Measurements from ENCODE around the gene HIGD1C. TPM values are rescaled to one million over a fixed set of nuclear protein-coding genes. Genes with fewer than 3 reads are reported as not detected.

HIGD1C gene
- total RNA-seq, 1 experiment from 2014 or later = not detected

- no peak overlapping the region for H3K27ac ChIP-seq (ENCODE audit: low read length)
- H3K36me3 ChIP-seq (ENCODE audit: insufficient read depth, low read length) = peaks cover 23% of the 10 kb centered on the region; the same call in 1 of the 2 replicates
- H2AFZ ChIP-seq (ENCODE audit: low read length) = no peak overlapping the region
- H3K4me2 ChIP-seq (ENCODE audit: low read depth, low read length, poor library complexity, severe bottlenecking) = no peak overlapping the region
- no peaks in the 10 kb centered on the region for H4K20me1 ChIP-seq (ENCODE audit: insufficient read depth, low read depth, low read length)
- H3K4me3 ChIP-seq (ENCODE audit: low read length) = no peak overlapping the region
- DNase-seq = no peak
- H3K9me3 ChIP-seq (ENCODE audit: low read length) = no peaks in the 10 kb centered on the region
- no peaks in the 10 kb centered on the region for H3K27me3 ChIP-seq (ENCODE audit: low read length)
- peaks cover 9% of the 10 kb centered on the region for H3K4me1 ChIP-seq (ENCODE audit: low read length)
- no peaks in the 10 kb centered on the region for H3K9me2 ChIP-seq (replicated peaks; ENCODE audit: insufficient read depth, low read length)
- H3K9ac ChIP-seq (ENCODE audit: low read length) = no peak overlapping the region
- peaks cover 25% of the 10 kb centered on the region for H3K79me2 ChIP-seq (ENCODE audit: low read length)
Observed at GRCh38 chr12:51004504-51004903, 52.2 kb downstream of the HIGD1C start.

- Histone ChIP-seq H3K27ac (ENCODE audit: low read length) (no peak overlapping the region), H4K20me1 (ENCODE audit: insufficient read depth, low read depth, low read length) (no peaks in the 10 kb centered on the region), H3K9ac (ENCODE audit: low read length) (no peak overlapping the region), H3K4me2 (ENCODE audit: low read depth, low read length, poor library complexity, severe bottlenecking) (no peak overlapping the region), H3K27me3 (ENCODE audit: low read length) (no peaks in the 10 kb centered on the region), H3K9me2 (replicated peaks; ENCODE audit: insufficient read depth, low read length) (no peaks in the 10 kb centered on the region), H3K79me2 (ENCODE audit: low read length) (peaks cover 31% of the 10 kb centered on the region), H3K36me3 (ENCODE audit: insufficient read depth, low read length) (peaks cover 22% of the 10 kb centered on the region; the same call in 1 of the 2 replicates), H2AFZ (ENCODE audit: low read length) (no peak overlapping the region), H3K9me3 (ENCODE audit: low read length) (no peaks in the 10 kb centered on the region), H3K4me1 (ENCODE audit: low read length) (peaks cover 11% of the 10 kb centered on the region), H3K4me3 (ENCODE audit: low read length) (no peak overlapping the region)
- DNase-seq = no peak
Observed at GRCh38 chr12:51005030-51005429, 52.7 kb downstream of the HIGD1C start.

- Histone ChIP-seq H3K9me3 (ENCODE audit: low read length) (no peaks in the 10 kb centered on the region), H3K4me3 (ENCODE audit: low read length) (no peak overlapping the region), H3K4me1 (ENCODE audit: low read length) (peaks cover 11% of the 10 kb centered on the region), H2AFZ (ENCODE audit: low read length) (no peak overlapping the region), H3K27me3 (ENCODE audit: low read length) (no peaks in the 10 kb centered on the region), H3K9me2 (replicated peaks; ENCODE audit: insufficient read depth, low read length) (no peaks in the 10 kb centered on the region), H3K36me3 (ENCODE audit: insufficient read depth, low read length) (peaks cover 17% of the 10 kb centered on the region; the same call in 1 of the 2 replicates), H3K27ac (ENCODE audit: low read length) (no peak overlapping the region), H3K4me2 (ENCODE audit: low read depth, low read length, poor library complexity, severe bottlenecking) (no peak overlapping the region), H4K20me1 (ENCODE audit: insufficient read depth, low read depth, low read length) (no peaks in the 10 kb centered on the region), H3K79me2 (ENCODE audit: low read length) (peaks cover 37% of the 10 kb centered on the region), H3K9ac (ENCODE audit: low read length) (no peak overlapping the region)
- DNase-seq = no peak
Observed at GRCh38 chr12:51005671-51006070, 53.3 kb downstream of the HIGD1C start.

GRCh38 chr12:51008329-51009055 lies 56.1 kb downstream of the HIGD1C start:
- Histone ChIP-seq H3K4me1 (ENCODE audit: low read length) (peaks cover 21% of the 10 kb centered on the region), H3K9ac (ENCODE audit: low read length) (no peak overlapping the region), H3K79me2 (ENCODE audit: low read length) (peaks cover 61% of the 10 kb centered on the region), H3K4me3 (ENCODE audit: low read length) (no peak overlapping the region), H3K4me2 (ENCODE audit: low read depth, low read length, poor library complexity, severe bottlenecking) (no peak overlapping the region), H3K9me2 (replicated peaks; ENCODE audit: insufficient read depth, low read length) (no peaks in the 10 kb centered on the region), H3K27me3 (ENCODE audit: low read length) (no peaks in the 10 kb centered on the region), H3K27ac (ENCODE audit: low read length) (no peak overlapping the region), H3K36me3 (ENCODE audit: insufficient read depth, low read length) (peaks cover 17% of the 10 kb centered on the region; the same call in 1 of the 2 replicates), H3K9me3 (ENCODE audit: low read length) (no peaks in the 10 kb centered on the region), H2AFZ (ENCODE audit: low read length) (no peak overlapping the region), H4K20me1 (ENCODE audit: insufficient read depth, low read depth, low read length) (no peaks in the 10 kb centered on the region)
- no peak for DNase-seq

- no peak for DNase-seq
- H4K20me1 ChIP-seq (ENCODE audit: insufficient read depth, low read depth, low read length) = no peaks in the 10 kb centered on the region
- no peaks in the 10 kb centered on the region for H3K9me3 ChIP-seq (ENCODE audit: low read length)
- H3K27ac ChIP-seq (ENCODE audit: low read length) = no peak overlapping the region
- H3K9me2 ChIP-seq (replicated peaks; ENCODE audit: insufficient read depth, low read length) = no peaks in the 10 kb centered on the region
- no peak overlapping the region for H3K9ac ChIP-seq (ENCODE audit: low read length)
- H2AFZ ChIP-seq (ENCODE audit: low read length) = no peak overlapping the region
- peaks cover 23% of the 10 kb centered on the region for H3K4me1 ChIP-seq (ENCODE audit: low read length)
- no peak overlapping the region for H3K4me2 ChIP-seq (ENCODE audit: low read depth, low read length, poor library complexity, severe bottlenecking)
- no peak overlapping the region for H3K4me3 ChIP-seq (ENCODE audit: low read length)
- H3K27me3 ChIP-seq (ENCODE audit: low read length) = no peaks in the 10 kb centered on the region
- H3K36me3 ChIP-seq (ENCODE audit: insufficient read depth, low read length) = peaks cover 13% of the 10 kb centered on the region; the same call in 1 of the 2 replicates
- peaks cover 63% of the 10 kb centered on the region for H3K79me2 ChIP-seq (ENCODE audit: low read length)
Observed at GRCh38 chr12:51009056-51009440, 56.7 kb downstream of the HIGD1C start.

GRCh38 chr12:51011955-51012354 lies 59.6 kb downstream of the HIGD1C start:
- no peak for DNase-seq
- Histone ChIP-seq H3K4me2 (ENCODE audit: low read depth, low read length, poor library complexity, severe bottlenecking) (no peak overlapping the region), H3K9me3 (ENCODE audit: low read length) (no peaks in the 10 kb centered on the region), H3K36me3 (ENCODE audit: insufficient read depth, low read length) (0 out of 2 replicates have a peak, but pooled peaks cover 6% of the 10 kb centered on the region), H3K4me3 (ENCODE audit: low read length) (no peak overlapping the region), H3K9ac (ENCODE audit: low read length) (no peak overlapping the region), H3K27me3 (ENCODE audit: low read length) (no peaks in the 10 kb centered on the region), H3K79me2 (ENCODE audit: low read length) (peaks cover 81% of the 10 kb centered on the region), H3K27ac (ENCODE audit: low read length) (no peak overlapping the region), H2AFZ (ENCODE audit: low read length) (no peak overlapping the region), H3K4me1 (ENCODE audit: low read length) (peaks cover 23% of the 10 kb centered on the region), H3K9me2 (replicated peaks; ENCODE audit: insufficient read depth, low read length) (no peaks in the 10 kb centered on the region), H4K20me1 (ENCODE audit: insufficient read depth, low read depth, low read length) (no peaks in the 10 kb centered on the region)

- H3K4me2 ChIP-seq (ENCODE audit: low read depth, low read length, poor library complexity, severe bottlenecking) = no peak overlapping the region
- no peak for DNase-seq
- no peaks in the 10 kb centered on the region for H3K9me2 ChIP-seq (replicated peaks; ENCODE audit: insufficient read depth, low read length)
- H3K4me1 ChIP-seq (ENCODE audit: low read length) = peaks cover 23% of the 10 kb centered on the region
- H3K9me3 ChIP-seq (ENCODE audit: low read length) = no peaks in the 10 kb centered on the region
- H4K20me1 ChIP-seq (ENCODE audit: insufficient read depth, low read depth, low read length) = no peaks in the 10 kb centered on the region
- H3K9ac ChIP-seq (ENCODE audit: low read length) = no peak overlapping the region
- H3K4me3 ChIP-seq (ENCODE audit: low read length) = no peak overlapping the region
- H3K27ac ChIP-seq (ENCODE audit: low read length) = no peak overlapping the region
- peaks cover 89% of the 10 kb centered on the region for H3K79me2 ChIP-seq (ENCODE audit: low read length)
- no peak overlapping the region for H2AFZ ChIP-seq (ENCODE audit: low read length)
- H3K27me3 ChIP-seq (ENCODE audit: low read length) = no peaks in the 10 kb centered on the region
- 0 out of 2 replicates have a peak, but pooled peaks cover 6% of the 10 kb centered on the region for H3K36me3 ChIP-seq (ENCODE audit: insufficient read depth, low read length)
Observed at GRCh38 chr12:51012570-51013236, 60.4 kb downstream of the HIGD1C start.

GRCh38 chr12:51013441-51013840 lies 61.1 kb downstream of the HIGD1C start:
- Histone ChIP-seq H3K27ac (ENCODE audit: low read length) (no peak overlapping the region), H3K79me2 (ENCODE audit: low read length) (peaks cover 94% of the 10 kb centered on the region), H3K27me3 (ENCODE audit: low read length) (no peaks in the 10 kb centered on the region), H3K9me3 (ENCODE audit: low read length) (no peaks in the 10 kb centered on the region), H3K9me2 (replicated peaks; ENCODE audit: insufficient read depth, low read length) (no peaks in the 10 kb centered on the region), H3K4me2 (ENCODE audit: low read depth, low read length, poor library complexity, severe bottlenecking) (no peak overlapping the region), H3K36me3 (ENCODE audit: insufficient read depth, low read length) (0 out of 2 replicates have a peak, but pooled peaks cover under 1% of the 10 kb centered on the region), H3K4me3 (ENCODE audit: low read length) (no peak overlapping the region), H4K20me1 (ENCODE audit: insufficient read depth, low read depth, low read length) (no peaks in the 10 kb centered on the region), H3K4me1 (ENCODE audit: low read length) (peaks cover 23% of the 10 kb centered on the region), H2AFZ (ENCODE audit: low read length) (no peak overlapping the region), H3K9ac (ENCODE audit: low read length) (no peak overlapping the region)
- no peak for DNase-seq

Measured in Karpas-422 (cell line).